ENCODE data around the gene ZNF511.

The ZNF511 gene

GRCh38 chr10:133274751-133275683 lies 33.7 kb upstream of the ZNF511 start:
- DNase-seq = no peak

DNA sequence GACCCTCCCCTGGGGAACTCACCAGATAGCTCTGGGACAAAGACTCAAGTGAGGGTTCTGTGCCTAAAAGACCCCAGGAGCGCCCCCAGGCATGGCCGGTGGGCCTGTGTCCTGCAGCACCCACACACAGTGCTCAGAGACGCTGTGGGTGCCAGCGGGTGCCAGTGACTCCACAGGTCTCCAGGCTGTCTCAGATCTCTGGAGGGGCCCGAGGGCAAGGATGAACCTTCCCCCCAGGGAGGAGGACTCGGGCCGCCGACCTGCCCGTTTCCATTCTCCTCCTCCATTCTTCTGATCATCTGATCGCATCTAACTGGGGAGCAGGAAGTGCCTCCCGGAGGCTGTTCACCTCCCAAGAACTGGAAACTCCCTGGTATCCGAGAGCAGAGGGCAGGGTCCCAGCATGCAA lies 33.0 kb upstream of the ZNF511 start:
- DNase-seq = no peak

DNA sequence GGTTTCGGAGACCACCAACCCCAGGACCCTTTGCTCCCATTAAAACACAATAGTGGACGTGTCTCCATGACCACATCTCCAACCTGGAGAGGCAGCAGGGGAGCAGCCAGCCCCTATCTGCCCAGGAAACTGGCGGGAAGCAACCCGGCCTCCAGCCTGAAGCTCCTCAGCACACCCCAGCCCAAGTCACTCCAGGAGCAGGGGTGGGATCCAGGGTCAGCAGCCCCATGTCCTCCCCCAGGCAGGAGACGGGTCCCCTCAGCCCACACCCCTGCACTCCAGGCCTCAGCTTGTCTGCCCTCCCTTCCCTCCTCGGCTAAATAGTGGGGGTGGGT lies 32.6 kb upstream of the ZNF511 start:
- DNase-seq = no peak

DNA sequence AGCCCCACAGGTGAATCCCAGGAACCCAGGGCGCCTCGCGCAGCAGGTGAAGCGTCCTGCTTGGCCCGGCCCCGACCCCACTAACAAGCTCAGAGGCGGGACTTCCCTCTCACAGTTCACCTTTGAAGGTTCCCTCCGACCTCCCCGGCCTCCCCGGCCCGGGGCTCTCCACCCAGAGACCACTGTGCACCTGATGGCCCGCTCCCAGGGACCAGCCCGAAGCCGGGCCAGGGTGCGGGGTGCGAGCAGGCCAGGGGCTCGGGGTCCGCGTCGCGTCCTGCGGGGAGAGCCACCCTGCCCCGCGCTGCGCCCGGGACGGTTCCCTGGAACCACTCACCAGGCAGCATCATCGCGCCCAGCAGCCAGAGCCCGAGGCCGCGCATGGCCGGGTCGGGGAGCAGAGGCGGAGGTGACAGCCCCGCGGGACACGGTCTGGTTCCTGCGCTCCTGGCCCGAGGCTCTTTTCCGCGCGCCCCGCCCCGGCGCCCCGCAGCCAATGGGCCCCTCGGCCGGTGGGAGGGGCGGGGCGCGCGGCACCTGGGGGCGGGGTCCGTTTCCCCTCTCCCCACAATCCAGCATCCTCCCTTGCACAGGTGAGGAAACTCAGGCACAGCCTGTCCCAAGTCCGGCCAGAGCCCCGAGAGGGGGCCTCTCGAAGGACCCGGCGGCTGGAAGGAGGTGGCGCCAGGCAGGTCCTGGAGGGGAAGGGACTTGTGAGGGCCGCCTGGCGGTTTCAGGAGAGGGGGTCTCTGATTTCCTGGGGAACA lies 32.1 kb upstream of the ZNF511 start, which contains the start of gene ADAM8:
Gene ADAM8 (minus strand): TSS at position 434 of the 767 bp plus-strand sequence. CDS start 51 bp downstream, at position 383.
- no peak for DNase-seq

DNA sequence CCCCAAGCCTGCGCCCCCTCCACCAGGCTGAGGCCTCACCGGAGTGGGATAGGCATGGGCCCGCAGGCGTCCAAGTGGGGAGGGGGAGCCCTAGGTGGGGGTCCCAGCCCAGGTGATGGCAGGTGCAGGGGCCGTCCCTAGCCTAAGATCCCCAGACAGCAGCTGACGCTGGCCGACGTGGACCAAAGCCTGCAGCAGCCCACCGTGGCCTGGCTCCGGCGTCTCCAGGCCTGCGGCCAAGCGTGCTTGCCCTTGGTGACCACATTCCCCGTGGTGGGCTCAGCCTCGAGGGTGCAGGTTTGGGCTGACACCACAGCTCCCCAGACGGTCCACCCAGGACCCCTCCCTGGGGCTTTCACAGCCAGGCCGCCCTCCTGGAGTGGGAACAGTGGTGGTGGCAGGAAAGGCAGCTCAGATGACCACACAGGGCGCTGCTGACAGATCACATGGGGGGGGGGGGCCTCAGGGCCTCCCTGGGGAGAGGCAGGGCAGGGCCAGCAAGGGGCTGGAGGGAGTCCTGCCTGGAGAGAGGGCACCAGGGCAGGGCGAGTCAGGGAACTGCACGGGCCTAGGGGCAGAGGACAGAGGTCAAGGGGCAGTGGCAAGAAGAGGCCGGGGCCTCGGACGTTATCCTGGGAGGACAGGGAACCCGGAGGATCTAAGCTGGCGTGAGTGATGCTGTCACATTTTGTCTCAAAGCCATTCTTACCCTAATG lies 31.3 kb upstream of the ZNF511 start:
- DNase-seq = no peak

DNA sequence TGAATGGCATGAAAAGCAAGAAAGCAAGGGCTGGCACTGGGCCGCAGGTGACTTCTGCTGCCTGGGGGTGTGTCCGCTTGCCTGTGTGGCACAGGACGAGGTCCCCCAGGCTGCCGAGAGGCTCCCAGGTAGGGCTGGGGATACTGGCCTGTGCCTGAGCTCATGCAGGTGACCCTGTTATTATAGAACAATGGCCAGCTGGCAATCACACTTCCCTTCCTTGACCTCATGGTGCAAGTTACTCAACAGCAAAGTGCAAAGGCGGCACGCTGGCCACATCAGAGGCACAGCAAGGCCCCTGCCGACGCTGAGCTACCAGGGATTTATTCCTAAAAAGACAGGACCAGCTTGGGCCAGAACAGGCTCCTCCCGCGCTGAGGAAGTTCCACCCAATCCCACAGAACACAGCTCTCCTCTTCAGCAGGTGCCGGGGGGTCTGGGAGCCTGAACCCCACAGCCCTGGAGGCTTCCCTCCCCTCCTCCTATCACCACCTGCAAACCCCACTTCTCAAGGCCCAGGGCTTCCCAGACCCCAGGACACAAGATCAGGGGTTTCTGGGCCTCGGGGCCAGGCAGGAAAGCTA lies 30.6 kb upstream of the ZNF511 start:
- DNase-seq = no peak

GRCh38 chr10:133278577-133279265 lies 30.0 kb upstream of the ZNF511 start:
- peak; percentile 32 for DNase-seq

GRCh38 chr10:133279326-133280226 lies 29.1 kb upstream of the ZNF511 start:
- no peak for DNase-seq

- no peak for DNase-seq
These were observed 28.2 kb upstream of the ZNF511 start for GRCh38 chr10:133280391-133281059.

DNA sequence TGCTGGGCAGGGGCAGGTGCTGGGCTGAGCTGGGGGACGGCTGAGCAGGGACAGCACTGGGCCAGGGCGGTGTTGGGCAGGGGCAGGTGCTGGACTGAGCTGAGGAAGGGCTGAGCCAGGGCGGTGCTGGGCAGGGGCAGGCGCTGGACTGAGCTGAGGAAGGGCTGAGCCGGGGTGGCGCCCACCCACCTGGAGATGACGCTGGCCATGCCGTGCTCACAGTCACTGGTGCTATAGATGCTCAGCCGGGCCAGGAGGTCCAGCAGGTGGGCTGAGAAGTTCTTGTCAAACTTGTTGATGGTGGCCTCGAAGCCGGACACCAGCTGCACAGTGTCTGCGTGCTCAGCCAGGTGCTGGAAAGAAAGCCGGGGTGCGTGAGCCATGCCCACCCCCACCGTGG lies 27.6 kb upstream of the ZNF511 start:
- DNase-seq = no peak

GRCh38 chr10:133281628-133282372 lies 26.9 kb upstream of the ZNF511 start:
- no peak for DNase-seq

- DNase-seq = no peak
These were observed 25.8 kb upstream of the ZNF511 start for GRCh38 chr10:133282846-133283390.

- DNase-seq = no peak
These were observed 24.8 kb upstream of the ZNF511 start for GRCh38 chr10:133283931-133284330.

DNA sequence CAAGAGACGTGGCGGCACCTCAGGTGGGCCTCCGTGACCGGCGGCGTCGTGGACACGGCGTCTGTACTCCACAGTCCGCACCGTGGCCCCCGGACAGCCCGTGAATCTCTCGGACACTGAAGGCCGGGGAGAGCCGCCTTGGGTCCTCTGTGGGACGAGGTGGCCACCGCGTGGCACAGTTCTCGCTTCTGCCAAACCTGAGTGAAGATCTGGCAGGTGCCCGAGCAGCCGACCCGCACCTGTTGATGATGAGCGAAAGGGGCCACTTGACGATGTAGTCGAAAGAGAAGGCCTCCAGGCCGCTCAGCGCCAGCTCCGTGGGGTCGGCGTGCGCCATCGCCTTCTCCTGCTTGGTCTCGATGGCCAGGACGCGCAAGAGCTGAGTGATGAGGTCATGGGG lies 23.5 kb upstream of the ZNF511 start:
- no peak for DNase-seq

GRCh38 chr10:133286366-133286765 lies 22.3 kb upstream of the ZNF511 start:
- no peak for DNase-seq

DNA sequence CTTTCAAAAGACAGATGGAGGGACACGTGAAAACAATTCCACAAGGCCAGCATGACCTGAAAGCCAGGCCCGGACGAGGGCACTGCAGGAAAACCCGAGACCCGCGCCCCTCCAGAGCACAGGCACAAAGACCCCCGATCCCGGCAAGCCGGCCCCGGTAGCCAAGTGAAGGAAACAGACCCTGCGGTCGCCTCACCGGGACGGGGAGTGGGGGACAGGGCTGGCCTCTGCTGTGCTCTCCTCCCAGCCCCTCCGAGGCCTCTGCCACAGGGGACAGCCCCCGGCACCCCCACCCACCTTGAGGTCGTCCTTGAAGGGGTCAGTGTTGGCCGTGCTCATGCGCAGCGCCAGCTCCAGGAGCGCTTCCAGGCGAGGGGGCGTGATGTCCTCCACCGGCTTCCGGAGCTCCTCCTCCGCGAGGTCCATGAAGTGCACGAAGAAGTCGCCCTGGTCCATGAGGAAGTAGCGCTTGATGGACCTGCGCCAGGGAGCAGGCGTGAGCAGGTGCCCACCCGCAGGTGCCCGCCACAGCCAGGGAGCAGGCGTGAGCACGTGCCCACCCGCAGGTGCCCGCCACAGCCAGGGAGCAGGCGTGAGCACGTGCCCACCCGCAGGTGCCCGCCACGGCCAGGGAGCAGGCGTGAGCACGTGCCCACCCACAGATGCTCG lies 20.7 kb upstream of the ZNF511 start:
- no peak for DNase-seq

DNA sequence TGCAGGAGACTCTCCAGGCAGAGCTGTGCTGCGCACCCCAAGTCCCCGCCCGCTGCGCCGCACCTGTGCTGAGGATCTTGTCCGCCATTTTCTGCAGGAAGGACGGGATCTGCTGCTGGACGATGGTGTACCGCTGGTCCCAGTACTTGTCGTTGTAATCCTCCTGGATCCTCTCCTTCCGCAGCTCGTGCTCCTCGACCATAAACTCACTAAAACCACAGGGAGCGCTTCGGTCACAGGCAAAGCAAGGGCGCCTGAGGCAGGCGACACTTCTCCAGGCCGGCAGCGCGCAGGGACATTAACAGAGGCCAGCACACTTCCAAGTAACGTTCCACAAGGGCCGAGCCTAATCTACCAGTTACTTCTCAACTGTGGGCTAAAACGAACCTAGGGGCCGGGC lies 19.0 kb upstream of the ZNF511 start:
- DNase-seq = no peak

DNA sequence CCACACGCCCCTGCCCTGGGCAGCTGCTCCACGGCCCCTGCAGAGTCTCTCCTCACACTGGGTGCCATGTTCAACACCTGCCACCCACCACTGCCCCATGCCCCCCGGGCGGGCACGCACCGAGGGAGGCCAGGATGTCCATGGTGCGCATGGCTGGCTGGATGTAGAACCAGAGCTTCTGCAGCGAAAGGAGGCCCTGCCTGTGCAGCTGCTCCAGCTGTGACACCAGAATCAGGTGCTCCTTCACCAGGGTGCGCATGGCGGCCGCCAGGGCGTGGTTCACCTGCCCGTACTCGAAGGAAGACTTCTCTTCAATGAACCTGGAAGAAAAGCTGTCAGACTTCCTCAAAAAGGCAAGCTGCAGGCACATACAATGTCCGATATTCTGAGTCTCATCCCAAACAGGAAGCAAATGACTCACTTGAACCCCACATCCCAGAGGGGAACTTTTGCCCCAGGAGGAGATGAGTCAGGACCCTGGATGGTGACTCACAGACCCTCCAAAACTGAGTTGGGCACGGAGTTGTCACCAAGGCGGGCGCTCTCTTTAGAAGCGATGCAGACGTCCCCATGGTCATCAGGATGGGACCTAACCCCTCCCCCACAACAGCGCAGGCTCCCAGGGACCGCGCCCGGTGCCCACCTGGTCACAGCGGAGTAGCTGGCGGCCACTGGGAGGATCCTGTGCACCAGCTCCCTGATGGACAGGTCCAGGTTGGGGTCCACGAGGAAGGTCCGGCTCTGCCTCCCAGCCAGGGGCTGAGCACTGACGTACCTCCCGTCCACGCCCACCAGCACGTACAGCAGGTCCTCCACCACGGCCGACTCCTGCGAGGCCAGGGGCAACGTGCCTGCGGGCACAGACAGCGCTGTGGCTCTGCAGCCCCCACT lies 15.6 kb upstream of the ZNF511 start:
- DNase-seq = peak; percentile 46
